Activated CD8-positive, alpha-beta memory T cell treated with anti-CD3 and anti-CD28 coated beads, Interleukin-2, amount 10 ng/mL, durations not matched to agents 7 days and 5 days (primary cell): ENCODE measurements around the gene TCEAL8. TPM values are rescaled to one million over a fixed set of nuclear protein-coding genes. Genes with fewer than 3 reads are reported as not detected.

Experiments
- ATAC-seq: fragments of 150-1000 bp; cut with Tn5 transposase; one replicate; pipeline ENCODE4 v1.10.0; 2021; ENCODE audit warnings: moderate library complexity
- CTCF ChIA-PET: fragments of 350-600 bp; sonication (Branson Sonifier 250); formaldehyde crosslinking; loops from one replicate; lab custom pipeline; 2021; ENCODE audit warnings: antibody characterized with exemption; lab: Charles Lee
- DNase-seq: peaks from one replicate; pipeline ENCODE4 v3.0.0-alpha.2; 2020
- H3K27ac Mint-ChIP-seq: one replicate; pipeline ENCODE4 v1.8.0; 2021; ENCODE audit warnings: mild to moderate bottlenecking, mixed read lengths
- H3K27me3 Mint-ChIP-seq: one replicate; pipeline ENCODE4 v1.8.0; 2021; ENCODE audit warnings: mixed read lengths
- H3K36me3 Mint-ChIP-seq: one replicate; pipeline ENCODE4 v1.8.0; 2021; ENCODE audit warnings: mild to moderate bottlenecking, mixed read lengths
- H3K4me1 Mint-ChIP-seq: one replicate; pipeline ENCODE4 v1.8.0; 2021; ENCODE audit warnings: mixed read lengths
- H3K4me3 Mint-ChIP-seq: one replicate; pipeline ENCODE4 v1.8.0; 2021; ENCODE audit warnings: mild to moderate bottlenecking, moderate library complexity, mixed read lengths
- H3K9me3 Mint-ChIP-seq: one replicate; pipeline ENCODE4 v1.8.0; 2022; ENCODE audit warnings: low read depth, mixed read lengths
- total RNA-seq, 2 experiments: library from RNA; stranded (reverse); gene quantifications; one replicate each; pipeline ENCODE4 v1.2.3, GENCODE V29; 2021

The TCEAL8 gene
- total RNA-seq, 2 experiments from 2014 or later, result 28.5 to 31.9 TPM

- no peaks in the 10 kb centered on the region for H3K36me3 Mint-ChIP-seq
- ATAC-seq, result no peak
- CTCF ChIA-PET, result interaction anchor here (1.4 to 2.1 kb wide), 3 partner anchors 12 to 254 kb away, joined by 7 to 8 read pairs (median 7); no protein-coding TSS in a partner anchor
- peaks cover 2% of the 10 kb centered on the region for H3K4me1 Mint-ChIP-seq
- no peaks in the 10 kb centered on the region for H3K27me3 Mint-ChIP-seq
- H3K9me3 Mint-ChIP-seq, result no peaks in the 10 kb centered on the region
- DNase-seq, result no peak
- H3K27ac Mint-ChIP-seq, result no peak overlapping the region
- H3K4me3 Mint-ChIP-seq, result no peak overlapping the region
These were observed 44.9 kb downstream of the TCEAL8 start for GRCh38 chrX:103210056-103210455.

Other genes starting within 250 kb of the TCEAL8 start
- gene BEX1, start 191.0 kb downstream of the TCEAL8 start, total RNA-seq, result not detected
- gene NXF3, start 162.0 kb downstream of the TCEAL8 start, total RNA-seq, result not detected
- 10 to 100 TPM in 1 of 2 experiments, 1 to 10 TPM in 1; 8.3 to 12.4 TPM for gene BEX4, start 40.0 kb downstream of the TCEAL8 start, total RNA-seq
- not detected for gene TCEAL5, start 21.6 kb upstream of the TCEAL8 start, total RNA-seq
- gene BEX2, start 55.8 kb upstream of the TCEAL8 start, total RNA-seq, result 1 to 10 TPM; 3.5 to 5.3 TPM
- not detected for gene TCEAL7, start 75.1 kb upstream of the TCEAL8 start, total RNA-seq
- 1 to 10 TPM; 1.5 to 2.4 TPM for gene TCEAL9, start 101.4 kb upstream of the TCEAL8 start, total RNA-seq
- gene BEX3, start 121.4 kb upstream of the TCEAL8 start, total RNA-seq, result 1 to 10 TPM; 9.2 to 9.9 TPM